HG03342 (cell line): ENCODE measurements around the gene PCDHA6.
"Not testable (repeated sequence)": the region's sequence is repeated elsewhere in the genome, so short reads cannot be mapped to it uniquely, and the experiment has no call there.

Source experiments
- ATAC-seq: cut with Tn5 transposase; IDR thresholded peaks from one replicate; pipeline ENCODE4 v1.9.1; 2021; ENCODE audit warnings: mild to moderate bottlenecking, moderate library complexity; ENCODE audit not compliant: unreplicated experiment

The PCDHA6 gene

GRCh38 chr5:140808889-140809291, 18.9 kb upstream of the PCDHA6 start:
- no peak for ATAC-seq

DNA sequence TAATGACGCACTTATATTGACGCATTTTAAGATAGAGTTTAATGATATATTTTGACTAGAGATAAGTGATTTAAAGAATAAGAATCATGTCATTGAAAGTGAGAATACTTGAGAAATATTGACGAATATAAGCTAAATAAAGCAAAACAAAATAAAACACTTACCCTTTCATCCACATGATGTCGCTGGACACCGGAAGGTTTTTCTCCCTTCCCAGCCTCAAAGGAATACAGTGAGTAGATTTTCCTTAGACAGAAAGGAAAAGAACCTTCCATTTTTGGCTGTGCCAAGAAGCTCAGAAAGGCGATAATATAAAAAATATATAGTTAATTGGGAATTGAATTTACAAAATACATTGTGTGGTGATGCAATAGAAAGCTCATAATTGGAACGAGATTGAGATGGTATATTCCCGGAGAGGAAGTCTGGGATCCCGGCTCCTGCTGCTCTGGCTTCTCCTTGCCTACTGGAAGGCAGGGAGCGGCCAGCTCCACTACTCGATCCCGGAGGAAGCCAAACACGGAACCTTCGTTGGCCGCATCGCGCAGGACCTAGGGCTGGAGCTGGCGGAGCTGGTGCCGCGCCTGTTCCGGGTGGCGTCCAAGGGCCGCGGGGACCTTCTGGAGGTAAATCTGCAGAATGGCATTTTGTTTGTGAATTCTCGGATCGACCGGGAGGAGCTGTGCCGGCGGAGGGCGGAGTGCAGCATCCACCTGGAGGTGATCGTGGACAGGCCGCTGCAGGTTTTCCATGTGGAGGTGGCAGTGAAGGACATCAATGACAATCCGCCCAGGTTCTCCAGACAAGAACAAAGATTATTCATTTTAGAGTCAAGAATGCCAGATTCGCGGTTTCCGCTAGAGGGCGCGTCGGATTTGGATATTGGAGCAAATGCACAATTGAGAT, 6.1 kb upstream of the PCDHA6 start, which contains the start of gene PCDHA5:
Gene PCDHA5, plus strand, starts transcription at position 239 of the 906 bp plus-strand sequence.
- no peak for ATAC-seq

GRCh38 chr5:140822281-140822629, 5.5 kb upstream of the PCDHA6 start:
- ATAC-seq: no peak

GRCh38 chr5:140822969-140823368, 4.8 kb upstream of the PCDHA6 start:
- ATAC-seq: not testable (repeated sequence)

GRCh38 chr5:140823475-140823874, 4.3 kb upstream of the PCDHA6 start:
- no peak for ATAC-seq

DNA sequence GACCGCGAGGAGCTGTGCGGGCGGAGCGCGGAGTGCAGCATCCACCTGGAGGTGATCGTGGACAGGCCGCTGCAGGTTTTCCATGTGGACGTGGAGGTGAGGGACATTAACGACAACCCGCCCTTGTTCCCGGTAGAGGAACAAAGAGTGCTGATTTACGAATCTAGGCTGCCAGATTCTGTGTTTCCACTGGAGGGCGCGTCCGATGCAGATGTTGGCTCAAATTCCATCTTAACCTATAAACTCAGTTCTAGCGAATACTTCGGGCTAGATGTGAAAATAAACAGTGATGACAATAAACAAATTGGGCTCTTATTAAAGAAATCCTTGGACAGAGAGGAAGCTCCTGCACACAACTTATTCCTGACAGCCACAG, 590 bp downstream of the PCDHA6 start:
- no peak for ATAC-seq

DNA sequence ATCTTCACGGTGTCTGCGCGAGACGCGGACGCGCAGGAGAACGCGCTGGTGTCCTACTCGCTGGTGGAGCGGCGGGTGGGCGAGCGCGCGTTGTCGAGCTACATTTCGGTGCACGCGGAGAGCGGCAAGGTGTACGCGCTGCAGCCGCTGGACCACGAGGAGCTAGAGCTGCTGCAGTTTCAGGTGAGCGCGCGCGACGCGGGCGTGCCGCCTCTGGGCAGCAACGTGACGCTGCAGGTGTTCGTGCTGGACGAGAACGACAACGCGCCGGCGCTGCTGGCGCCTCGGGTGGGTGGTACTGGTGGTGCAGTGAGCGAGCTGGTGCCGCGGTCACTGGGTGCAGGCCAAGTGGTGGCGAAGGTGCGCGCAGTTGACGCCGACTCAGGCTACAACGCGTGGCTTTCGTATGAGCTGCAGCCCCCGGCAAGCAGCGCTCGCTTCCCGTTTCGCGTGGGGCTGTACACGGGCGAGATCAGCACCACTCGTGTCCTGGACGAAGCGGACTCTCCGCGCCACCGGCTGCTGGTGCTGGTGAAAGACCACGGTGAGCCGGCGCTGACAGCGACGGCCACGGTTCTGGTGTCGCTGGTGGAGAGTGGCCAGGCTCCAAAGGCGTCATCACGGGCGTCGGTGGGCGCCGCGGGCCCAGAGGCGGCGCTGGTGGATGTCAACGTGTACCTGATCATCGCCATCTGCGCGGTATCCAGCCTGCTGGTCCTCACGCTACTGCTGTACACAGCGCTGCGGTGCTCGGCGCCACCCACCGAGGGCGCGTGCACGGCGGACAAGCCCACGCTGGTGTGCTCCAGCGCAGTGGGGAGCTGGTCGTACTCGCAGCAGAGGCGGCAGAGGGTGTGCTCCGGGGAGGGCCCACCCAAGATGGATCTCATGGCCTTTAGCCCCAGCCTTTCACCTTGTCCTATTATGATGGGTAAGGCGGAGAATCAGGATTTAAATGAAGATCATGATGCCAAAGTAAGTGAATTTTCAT, 2.0 kb downstream of the PCDHA6 start:
- not testable (repeated sequence) for ATAC-seq

DNA sequence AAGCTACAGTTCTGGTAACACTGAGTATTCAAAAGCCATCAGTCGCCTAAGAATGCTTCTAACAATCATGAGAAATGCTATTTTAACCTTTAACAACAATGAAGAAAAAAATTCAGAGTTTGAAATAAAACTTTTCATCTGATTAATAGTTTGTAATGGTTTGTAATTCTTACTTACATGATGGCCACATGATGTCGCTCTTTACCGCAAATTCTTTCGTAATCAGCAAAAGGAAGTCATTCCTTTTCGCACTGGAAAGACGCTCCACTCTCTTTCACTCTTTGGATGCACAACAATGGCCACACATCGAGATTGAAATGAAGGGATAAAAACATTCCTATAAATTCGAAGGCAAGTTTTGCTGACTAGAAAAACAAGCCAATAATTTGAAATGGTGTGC, 6.2 kb downstream of the PCDHA6 start, which contains the start of gene PCDHA7:
Gene PCDHA7, plus strand, starts transcription at position 277 of the 400 bp plus-strand sequence. Its CDS starts 115 bp downstream, at position 392.
- ATAC-seq: no peak

DNA sequence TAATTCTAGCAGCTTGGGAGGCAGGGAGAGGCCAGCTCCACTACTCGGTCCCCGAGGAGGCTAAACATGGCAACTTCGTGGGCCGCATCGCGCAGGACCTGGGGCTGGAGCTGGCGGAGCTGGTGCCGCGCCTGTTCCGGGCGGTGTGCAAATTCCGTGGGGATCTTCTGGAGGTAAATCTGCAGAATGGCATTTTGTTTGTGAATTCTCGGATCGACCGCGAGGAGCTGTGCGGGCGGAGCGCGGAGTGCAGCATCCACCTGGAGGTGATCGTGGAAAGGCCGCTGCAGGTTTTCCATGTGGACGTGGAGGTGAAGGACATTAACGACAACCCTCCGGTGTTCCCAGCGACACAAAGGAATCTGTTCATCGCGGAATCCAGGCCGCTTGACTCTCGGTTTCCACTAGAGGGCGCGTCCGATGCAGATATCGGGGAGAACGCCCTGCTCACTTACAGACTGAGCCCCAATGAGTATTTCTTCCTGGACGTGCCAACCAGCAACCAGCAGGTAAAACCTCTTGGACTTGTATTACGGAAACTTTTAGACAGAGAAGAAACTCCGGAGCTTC, 6.8 kb downstream of the PCDHA6 start:
- not testable (repeated sequence) for ATAC-seq

- no peak for ATAC-seq
These were observed 8.1 kb downstream of the PCDHA6 start for GRCh38 chr5:140835622-140836510.

- no peak for ATAC-seq
These were observed 13.5 kb downstream of the PCDHA6 start, which contains the start of gene PCDHA8 for GRCh38 chr5:140840978-140841962. PCDHA8 (plus strand) TSS chr5:140841187; CDS start chr5:140841322, 135 bp downstream.

- no peak for ATAC-seq
These were observed 15.3 kb downstream of the PCDHA6 start for GRCh38 chr5:140842798-140843733.

GRCh38 chr5:140848139-140849102, 20.7 kb downstream of the PCDHA6 start, which contains the start of gene PCDHA9:
PCDHA9 (plus strand) TSS chr5:140848382; CDS start chr5:140848496, 114 bp downstream.
- ATAC-seq: not testable (repeated sequence)

DNA sequence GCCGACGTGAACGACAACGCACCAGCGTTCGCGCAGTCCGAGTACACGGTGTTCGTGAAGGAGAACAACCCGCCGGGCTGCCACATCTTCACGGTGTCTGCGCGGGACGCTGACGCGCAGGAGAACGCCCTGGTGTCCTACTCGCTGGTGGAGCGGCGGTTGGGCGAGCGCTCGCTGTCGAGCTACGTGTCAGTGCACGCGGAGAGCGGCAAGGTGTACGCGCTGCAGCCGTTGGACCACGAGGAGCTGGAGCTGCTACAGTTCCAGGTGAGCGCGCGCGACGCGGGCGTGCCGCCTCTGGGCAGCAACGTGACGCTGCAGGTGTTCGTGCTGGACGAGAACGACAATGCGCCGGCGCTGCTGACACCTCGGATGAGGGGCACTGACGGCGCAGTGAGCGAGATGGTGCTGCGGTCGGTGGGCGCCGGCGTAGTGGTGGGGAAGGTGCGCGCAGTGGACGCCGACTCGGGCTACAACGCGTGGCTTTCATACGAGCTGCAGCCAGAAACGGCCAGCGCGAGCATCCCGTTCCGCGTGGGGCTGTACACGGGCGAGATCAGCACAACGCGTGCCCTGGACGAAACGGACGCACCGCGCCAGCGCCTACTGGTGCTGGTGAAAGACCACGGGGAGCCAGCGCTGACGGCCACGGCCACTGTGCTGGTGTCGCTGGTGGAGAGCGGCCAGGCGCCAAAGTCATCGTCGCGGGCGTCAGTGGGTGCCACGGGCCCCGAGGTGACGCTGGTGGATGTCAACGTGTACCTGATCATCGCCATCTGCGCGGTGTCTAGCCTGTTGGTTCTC, 22.3 kb downstream of the PCDHA6 start:
- not testable (repeated sequence) for ATAC-seq
